ENCODE data around the gene CUL1. TPM values are rescaled to one million over a fixed set of nuclear protein-coding genes. Genes with fewer than 3 reads are reported as not detected.

Gene CUL1
- polyA plus RNA-seq, 1 donor from 2014 or later = 77.5 TPM

- H3K9ac ChIP-seq (ENCODE audit: low read length) = no peak overlapping the region
Measured at GRCh38 chr7:148772297-148773089, 73.8 kb downstream of the CUL1 start.

GRCh38 chr7:148773334-148773733, 74.6 kb downstream of the CUL1 start:
- Histone ChIP-seq H3K27ac (ENCODE audit: low read length) (no peak overlapping the region), H3K9ac (ENCODE audit: low read length) (no peak overlapping the region), H3K4me2 (ENCODE audit: low read length) (no peak overlapping the region)
- TF ChIP-seq REST (IDR thresholded peaks at IDR 0.05; ENCODE audit: borderline replicate concordance) (no peak), SMC3 (conservative IDR thresholded peaks at IDR 0.05; ENCODE audit: poor library complexity) (no peak), TAF1 (IDR thresholded peaks at IDR 0.05; ENCODE audit: low read depth) (no peak), RAD21 (conservative IDR thresholded peaks at IDR 0.05) (no peak), POLR2AphosphoS5 (IDR thresholded peaks at IDR 0.05) (no peak), CTCF (IDR thresholded peaks at IDR 0.05; ENCODE audit: poor library complexity, severe bottlenecking) (no peak)

More at GRCh38 chr7:148772297-148773089, 73.8 kb downstream of the CUL1 start:
- H3F3A ChIP-seq (ENCODE audit: insufficient read depth, low read length, poor library complexity, severe bottlenecking) = peaks cover 5% of the 10 kb centered on the region
- H3K79me2 ChIP-seq (replicated peaks; ENCODE audit: insufficient read depth, low read length) = no peaks in the 10 kb centered on the region
- peaks cover 14% of the 10 kb centered on the region for H3K36me3 ChIP-seq (ENCODE audit: insufficient read depth, low read length)
- TF ChIP-seq SMC3 (conservative IDR thresholded peaks at IDR 0.05; ENCODE audit: poor library complexity) = no peak
- no peak for TF ChIP-seq REST (IDR thresholded peaks at IDR 0.05; ENCODE audit: borderline replicate concordance)
- TF ChIP-seq EP300 (conservative IDR thresholded peaks at IDR 0.05; ENCODE audit: poor library complexity, severe bottlenecking) = no peak
- TF ChIP-seq EZH2 (IDR thresholded peaks at IDR 0.05; ENCODE audit: borderline replicate concordance, insufficient read depth, low read length, poor library complexity, severe bottlenecking) = no peak
- TF ChIP-seq TAF1 (IDR thresholded peaks at IDR 0.05; ENCODE audit: low read depth) = no peak
- no peak for TF ChIP-seq CTCF (IDR thresholded peaks at IDR 0.05; ENCODE audit: poor library complexity, severe bottlenecking)
- TF ChIP-seq RAD21 (conservative IDR thresholded peaks at IDR 0.05) = no peak
- no peak for TF ChIP-seq MXI1 (conservative IDR thresholded peaks at IDR 0.05; ENCODE audit: poor library complexity, severe bottlenecking)
- TF ChIP-seq POLR2AphosphoS5 (IDR thresholded peaks at IDR 0.05) = no peak
- H3K4me3 ChIP-seq (ENCODE audit: low read length) = no peak overlapping the region
- no peak overlapping the region for H3K27ac ChIP-seq (ENCODE audit: low read length)
- H3K27me3 ChIP-seq (ENCODE audit: insufficient read depth, low read depth, low read length) = no peaks in the 10 kb centered on the region
- no peak overlapping the region for H2AFZ ChIP-seq (ENCODE audit: low read depth, low read length)
- no peak overlapping the region for H3K4me2 ChIP-seq (ENCODE audit: low read length)
- H4K20me1 ChIP-seq (ENCODE audit: insufficient read depth) = no peaks in the 10 kb centered on the region
- no peaks in the 10 kb centered on the region for H3K9me3 ChIP-seq (ENCODE audit: low read length)
- H3K9me2 ChIP-seq (ENCODE audit: insufficient read depth, low read length) = no peaks in the 10 kb centered on the region

More at GRCh38 chr7:148773334-148773733, 74.6 kb downstream of the CUL1 start:
- Histone ChIP-seq H4K20me1 (ENCODE audit: insufficient read depth) (no peaks in the 10 kb centered on the region), H3K9me3 (ENCODE audit: low read length) (no peaks in the 10 kb centered on the region), H3F3A (ENCODE audit: insufficient read depth, low read length, poor library complexity, severe bottlenecking) (peaks cover 5% of the 10 kb centered on the region), H3K4me3 (ENCODE audit: low read length) (no peak overlapping the region), H3K9me2 (ENCODE audit: insufficient read depth, low read length) (no peaks in the 10 kb centered on the region), H3K27me3 (ENCODE audit: insufficient read depth, low read depth, low read length) (no peaks in the 10 kb centered on the region), H3K79me2 (replicated peaks; ENCODE audit: insufficient read depth, low read length) (no peaks in the 10 kb centered on the region), H3K36me3 (ENCODE audit: insufficient read depth, low read length) (peaks cover 14% of the 10 kb centered on the region), H2AFZ (ENCODE audit: low read depth, low read length) (no peak overlapping the region)
